Islet of Langerhans (tissue), 1 donor: Measurements from ENCODE around the gene SLC16A6.
"Not testable (repeated sequence)": the region's sequence is repeated elsewhere in the genome, so short reads cannot be mapped to it uniquely, and the experiment has no call there.

ENCODE experiments used
- FAIRE-seq: peaks from one replicate; lab custom pipeline; 2011; peaks lifted over from hg19 to GRCh38; lab: Jason Lieb, UNC

Gene SLC16A6

DNA sequence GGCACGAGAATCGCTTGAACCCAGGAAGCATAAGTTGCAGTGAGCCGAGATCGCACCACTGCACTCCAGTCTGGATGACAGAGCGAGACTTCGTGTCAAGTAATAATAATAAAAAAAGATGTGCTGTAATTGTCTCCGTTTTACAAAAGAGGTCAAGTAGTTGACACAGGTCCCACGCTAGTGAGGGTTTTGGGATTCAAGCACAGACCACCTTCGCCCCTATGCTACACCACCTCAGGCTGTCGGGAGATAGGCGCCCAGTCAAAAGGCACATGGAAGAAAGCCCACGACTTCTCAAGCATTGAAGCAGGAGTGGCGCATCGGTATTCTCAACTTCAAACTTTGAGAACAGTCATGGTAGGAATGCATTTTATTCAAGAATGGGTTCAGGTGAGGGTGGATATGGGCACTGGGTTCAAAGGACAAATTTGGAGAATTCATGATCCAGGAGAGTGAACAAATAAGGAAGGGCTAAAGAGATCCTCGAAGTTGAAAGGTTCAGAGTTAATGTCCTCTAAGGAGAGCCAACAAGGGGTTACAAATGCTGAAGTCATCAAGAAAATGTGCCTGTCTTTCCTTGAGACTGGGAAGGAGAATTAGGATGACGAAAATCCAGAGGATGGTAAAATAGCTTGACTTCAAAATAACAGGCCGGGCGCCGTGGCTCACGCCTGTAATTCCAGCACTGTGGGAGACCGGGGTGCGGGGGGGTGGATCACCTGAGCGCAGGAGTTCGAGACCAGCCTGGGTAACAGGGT, 44.5 kb downstream of the SLC16A6 start:
- no peak for FAIRE-seq

DNA sequence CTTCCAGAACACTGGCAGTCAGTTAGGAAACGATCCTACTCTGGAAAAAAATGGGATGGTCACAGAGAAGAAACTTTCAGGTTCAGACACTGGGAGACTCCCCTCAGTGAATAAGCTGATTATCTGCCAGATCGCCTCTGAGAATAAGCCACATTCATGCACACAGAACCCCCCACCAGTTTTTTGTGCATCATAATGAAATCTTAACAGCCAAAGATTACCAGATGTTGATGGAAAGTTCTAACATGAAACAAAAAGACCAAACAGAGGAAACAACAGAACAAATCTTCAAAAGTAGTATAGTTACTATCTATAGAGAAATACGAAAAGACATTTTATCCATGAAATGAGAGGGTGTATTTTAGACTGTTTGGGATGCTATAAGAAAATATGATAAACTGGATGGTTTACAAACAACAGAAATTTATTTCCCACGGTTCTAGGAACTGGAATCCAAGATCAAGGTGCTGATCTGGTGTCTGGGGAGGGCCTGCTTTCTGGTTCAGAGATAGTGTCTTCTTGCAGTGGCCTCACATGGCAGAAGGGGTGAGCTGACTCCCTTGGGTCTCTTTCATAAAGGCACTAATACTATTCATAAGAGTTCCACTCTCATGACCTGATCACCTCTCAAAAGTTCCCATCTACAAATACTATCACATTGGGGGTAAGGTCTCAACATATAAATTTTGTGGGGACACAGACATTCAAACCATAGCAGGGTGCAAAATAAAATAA, 51.1 kb downstream of the SLC16A6 start:
- no peak for FAIRE-seq

DNA sequence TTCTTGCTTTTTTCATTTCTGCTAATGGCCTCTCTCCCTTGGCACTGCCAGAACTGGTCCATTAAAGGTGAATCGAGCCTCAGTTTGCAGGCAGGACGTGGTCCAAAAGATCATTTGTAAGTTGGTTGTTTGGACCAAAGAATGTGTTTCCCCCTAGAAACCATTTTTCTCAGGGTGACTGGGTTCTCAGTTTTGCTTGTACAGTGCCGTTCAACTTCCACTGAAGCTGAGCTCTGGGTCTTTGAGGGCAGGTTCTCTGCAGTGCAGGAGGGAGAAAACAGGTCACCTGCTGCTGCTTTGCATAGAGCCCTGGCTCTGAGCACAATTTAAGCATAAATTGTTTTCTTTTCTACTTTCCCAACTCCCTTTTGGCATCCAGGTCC, 52.1 kb downstream of the SLC16A6 start:
- FAIRE-seq: no peak

DNA sequence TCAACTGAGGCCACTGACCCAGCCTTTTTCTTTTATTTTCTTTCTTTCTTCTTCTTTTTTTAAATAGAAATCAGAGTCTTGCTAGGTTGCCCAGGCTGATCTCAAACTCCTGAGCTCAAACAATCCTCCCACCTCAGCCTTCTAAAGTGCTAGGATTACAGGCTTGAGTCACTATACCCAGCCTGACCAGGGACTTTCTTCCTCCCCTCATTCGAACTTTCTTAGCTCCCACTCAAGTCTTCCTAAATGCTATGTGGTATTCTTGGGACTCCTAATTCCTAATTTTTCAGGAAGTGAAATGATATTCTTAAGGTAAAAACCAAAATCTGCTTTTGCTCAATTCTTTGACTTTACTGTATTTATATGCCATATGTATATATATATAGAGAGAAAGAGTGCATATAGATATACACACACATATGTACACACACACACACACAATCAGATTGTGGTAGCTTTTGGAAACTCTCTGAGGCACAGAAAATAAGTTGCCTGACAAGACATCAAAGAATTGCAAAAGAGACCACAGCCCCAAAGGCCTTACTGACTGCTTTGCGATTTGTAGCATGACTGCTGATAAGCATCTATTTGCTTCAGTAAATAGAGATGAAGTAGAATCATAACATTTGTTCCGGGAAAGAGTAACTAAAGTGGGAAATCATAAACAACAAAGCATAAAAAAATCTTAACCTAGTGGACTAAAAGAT, 52.6 kb downstream of the SLC16A6 start:
- FAIRE-seq: no peak

DNA sequence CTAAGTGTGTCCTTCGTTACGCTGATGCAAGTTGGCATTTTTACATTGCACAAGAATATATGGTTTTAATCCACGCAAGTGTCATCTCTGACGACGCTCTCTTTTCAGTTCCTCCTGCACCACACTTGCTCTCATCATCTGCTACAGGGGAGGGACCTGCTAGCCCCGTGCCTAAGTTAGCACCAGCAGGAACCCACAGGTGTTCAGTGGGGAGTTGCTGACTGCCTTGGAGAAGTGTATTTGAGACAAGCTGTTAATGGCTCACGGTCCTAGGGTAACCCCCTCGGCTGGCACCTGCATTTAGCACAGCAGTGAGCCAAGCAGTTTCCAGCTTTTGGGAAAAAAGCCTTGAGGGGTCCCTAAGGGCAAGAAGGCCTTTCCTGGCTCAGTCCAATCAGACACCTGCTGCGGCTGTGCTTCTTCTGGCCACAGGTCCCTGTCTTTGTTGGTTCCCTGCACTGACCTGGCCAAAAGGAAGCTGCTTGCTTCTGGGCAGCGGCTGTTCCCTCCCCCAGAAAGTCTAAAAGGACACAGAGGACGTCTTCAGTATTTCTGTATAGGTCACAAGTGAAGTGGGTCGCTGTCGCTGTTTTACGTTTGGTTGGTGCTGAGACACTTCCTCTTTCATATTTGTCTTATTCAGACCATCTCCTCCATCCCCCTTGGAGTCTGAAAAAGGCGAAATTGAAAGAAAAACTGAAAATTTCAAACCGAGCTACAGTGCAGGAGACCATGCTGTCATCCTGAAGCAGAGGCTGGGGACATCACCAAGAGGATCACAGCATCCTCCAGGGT, 53.4 kb downstream of the SLC16A6 start:
- FAIRE-seq: not testable (repeated sequence)

DNA sequence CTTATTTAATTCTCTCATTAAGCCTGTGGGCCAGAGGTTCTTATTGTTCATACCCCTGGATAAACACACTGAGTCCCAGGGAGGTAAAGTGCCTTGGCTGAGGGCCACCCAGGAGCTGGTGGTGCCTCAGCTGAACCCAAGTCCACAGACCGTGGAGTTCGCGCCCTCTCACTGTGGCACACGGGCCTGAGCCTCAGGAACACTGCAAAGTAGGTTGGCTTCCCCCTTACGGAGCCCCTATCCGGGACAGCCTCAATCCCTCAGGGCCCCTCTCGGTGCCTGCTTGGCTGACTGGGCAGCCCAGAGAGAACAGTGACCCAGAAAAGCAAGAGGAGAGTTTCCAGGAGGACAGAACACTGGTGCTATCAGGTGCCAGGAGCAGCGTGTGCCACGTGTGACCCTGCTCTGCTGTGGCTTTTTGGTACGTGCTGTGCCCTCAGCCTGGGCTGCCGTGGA, 55.6 kb downstream of the SLC16A6 start:
- FAIRE-seq: not testable (repeated sequence)

DNA sequence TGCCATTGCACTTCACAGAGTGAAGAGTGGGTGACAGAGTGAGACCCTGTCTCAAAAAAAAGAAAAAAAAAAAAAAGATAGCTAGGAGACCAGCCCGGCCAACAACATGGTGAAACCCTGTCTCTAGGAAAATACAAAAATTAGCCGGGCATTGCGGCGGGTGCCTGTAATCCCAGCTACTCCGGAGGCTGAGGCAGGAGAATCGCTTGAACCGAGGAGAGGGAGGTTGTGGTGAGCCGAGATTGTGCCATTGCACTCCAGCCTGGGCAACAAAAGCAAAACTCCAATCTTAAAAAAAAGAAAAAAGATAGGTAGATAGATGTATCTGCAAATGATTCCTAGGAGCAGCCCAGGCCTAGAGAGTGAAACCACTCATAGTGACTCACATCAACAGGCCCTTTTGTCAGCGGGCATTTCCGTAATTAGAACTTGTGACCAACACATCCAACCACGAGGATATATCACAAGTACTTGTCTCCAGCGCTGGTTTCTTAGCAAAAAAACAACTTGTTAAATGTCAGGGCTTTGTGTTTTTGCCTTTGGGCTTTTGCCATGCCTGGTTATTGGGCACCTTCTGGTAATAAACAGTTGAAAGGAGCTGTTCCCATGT, 56.1 kb downstream of the SLC16A6 start:
- not testable (repeated sequence) for FAIRE-seq

DNA sequence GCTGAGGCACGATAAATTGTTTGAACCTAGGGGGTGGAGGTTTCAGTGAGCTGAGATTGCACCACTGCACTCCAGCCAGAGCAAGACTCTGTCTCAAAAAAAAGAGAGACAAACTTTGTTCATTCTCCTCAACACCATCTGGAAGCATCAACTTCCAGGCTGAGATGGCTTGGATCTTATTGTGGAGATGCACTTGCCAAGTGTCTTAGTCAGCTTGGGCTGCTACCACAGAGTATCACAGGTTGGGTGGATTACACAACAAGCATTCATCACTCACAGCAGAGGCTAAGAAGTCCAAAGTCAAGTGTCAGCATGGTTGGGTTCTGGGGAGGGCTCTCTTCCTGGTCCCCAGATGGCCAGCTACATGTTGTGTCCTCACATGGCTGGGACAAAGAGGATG, 58.2 kb downstream of the SLC16A6 start:
- not testable (repeated sequence) for FAIRE-seq

DNA sequence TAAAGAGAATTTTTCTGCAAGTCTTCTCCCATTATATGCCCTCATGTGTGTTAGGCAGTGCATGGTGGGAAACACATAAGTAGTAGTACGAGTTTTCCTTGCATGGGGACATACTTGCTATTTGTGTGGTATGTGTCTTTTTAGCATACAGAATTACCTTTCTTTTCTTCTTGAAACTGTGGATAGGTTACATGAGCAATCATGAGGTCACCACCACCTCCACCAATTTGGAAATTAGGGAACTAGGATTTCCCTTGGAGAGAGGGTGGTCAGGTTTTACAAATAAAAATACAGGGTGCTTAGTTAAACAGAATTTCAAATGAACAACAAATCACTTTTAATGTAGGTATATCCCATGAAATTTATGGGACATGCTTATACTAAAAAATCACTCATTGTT, 59.4 kb downstream of the SLC16A6 start:
- no peak for FAIRE-seq

DNA sequence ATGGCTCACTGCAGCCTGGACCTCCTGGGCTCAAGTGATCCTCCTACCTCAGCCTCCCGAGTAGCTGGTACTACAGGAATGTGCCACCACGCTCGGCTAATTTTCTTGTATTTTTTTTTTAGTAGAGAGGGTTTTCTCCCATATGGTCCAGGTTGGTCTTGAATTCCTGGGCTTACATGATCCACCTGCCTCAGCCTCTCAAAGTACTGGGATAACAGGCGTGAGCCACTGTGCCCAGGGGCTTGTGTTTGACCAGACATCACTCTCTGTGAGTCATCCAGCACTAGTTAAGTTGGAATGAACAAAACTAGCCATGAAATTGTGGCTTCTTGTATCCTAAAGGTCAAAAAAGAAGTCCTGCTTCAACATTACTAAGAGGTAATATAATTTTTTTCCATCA, 59.8 kb downstream of the SLC16A6 start:
- not testable (repeated sequence) for FAIRE-seq

DNA sequence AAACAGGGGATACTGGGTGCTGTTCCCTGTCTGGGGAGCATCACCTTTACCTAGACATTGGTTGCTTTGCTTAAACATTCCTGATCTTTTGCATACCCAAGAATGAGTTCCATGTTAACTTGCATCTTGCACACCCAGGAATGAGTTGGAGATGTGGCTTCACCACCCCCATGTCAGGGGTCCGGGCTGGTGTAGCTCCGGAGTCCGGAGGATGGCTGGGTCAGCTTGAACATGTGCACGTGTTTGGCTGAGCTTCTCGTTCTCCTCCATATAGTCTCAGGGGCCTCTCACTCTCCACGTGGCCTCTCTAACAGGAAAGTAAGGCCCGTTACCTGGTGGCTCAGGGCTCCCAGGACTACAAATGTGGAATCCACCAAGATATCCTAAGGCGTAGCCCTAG, 61.3 kb downstream of the SLC16A6 start:
- no peak for FAIRE-seq

DNA sequence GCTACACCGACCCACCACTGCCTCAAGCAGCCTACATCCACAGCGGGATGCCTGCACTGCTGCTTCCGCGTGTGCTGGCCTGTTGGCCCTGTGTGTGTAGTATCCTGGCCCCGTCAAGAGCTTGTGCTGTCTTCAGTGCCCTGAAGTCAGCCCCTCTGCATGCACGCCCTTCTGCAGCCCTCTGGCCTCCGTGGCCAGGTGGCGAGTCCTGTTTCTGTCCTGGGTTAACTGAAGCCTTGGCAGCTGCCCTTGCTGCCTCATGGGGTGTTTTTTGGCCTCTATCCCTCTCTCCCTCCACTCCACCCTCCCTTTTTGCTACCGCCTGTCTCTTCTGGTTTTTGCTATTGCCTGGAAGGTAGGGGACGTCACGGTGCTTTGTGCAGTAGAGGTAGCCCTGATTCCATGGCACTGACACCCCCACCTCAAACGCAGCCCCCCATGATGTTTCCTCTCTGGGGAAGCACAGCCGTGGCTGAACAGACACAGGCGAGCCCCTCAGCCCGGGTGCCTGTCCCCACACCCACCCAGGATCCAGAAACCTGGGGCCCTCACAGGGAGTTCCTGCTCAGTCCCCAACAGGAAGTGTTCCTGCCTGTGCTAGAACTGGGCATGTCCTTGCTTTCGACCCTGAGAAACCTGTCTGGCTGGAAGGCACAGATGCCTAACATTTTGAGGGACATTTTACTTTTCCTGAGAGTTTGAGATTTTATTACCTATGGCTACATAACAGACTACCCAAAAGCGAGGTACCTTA, 61.9 kb downstream of the SLC16A6 start:
- no peak for FAIRE-seq

DNA sequence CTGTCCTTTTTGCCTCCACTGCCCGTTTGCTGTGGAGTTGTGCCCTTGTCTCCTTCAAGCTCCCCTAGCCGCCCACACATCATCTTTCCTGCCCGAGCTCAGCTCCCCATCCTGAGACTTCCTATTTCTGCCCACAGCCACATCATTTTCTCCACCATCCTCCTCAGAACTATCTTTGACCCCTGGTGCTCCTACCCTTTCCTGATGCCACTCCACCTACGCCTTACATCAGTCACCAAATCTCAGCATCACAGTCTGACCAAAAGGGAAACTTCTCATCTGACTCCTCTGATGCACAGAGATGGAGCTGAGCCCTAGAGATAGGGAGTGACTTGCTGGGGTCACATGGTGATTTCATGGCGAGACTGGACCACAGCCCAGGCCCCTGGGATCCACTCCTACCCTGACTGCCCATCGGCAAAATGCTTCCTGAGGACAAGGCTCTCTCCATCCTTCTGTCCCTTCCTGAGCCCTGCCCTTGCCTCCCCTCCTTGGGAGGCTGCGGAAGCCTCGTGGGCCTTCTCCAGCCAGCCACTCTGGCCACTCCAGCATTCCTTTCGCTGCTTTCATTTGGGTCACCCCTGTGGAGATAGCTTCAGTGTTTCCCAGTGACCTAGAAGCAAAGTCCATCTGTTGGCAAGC, 62.8 kb downstream of the SLC16A6 start:
- not testable (repeated sequence) for FAIRE-seq

DNA sequence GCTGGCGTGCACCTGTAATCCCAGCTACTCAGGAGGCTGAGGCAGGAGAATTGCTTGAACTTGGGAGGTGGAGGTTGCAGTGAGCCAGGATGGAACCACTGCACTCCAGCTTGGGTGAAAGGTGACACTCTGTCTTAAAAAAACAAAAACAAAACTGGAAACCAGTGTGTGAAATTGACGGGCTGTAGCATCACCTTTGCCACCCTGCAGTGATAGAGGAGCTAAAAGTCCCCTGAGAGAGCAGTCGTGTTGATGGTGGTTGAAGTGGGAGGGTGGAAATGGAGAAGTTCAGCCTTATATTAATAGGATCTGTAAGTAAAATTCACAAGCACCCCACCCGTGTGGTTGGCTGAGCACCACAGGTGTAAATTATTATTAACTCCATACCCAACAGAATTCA, 65.9 kb downstream of the SLC16A6 start:
- not testable (repeated sequence) for FAIRE-seq

DNA sequence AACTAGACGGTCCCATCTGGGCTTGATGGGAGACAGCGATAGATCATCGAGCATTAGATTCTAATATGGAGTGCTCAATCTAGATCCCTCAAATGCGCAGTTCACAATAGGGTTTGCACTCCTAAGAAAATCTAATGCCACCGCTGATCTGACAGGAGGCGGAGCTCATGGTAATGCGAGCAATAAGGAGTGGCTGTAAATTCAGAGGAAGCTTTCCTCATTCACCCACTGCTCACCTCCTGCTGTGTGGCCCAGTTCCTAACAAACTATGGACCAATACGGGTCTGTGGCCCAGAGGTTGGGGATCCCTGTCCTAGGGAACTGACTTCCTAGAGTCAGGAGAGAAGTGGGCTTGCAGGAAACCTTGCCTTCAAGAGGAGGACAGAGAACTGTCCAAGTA, 68.3 kb downstream of the SLC16A6 start:
- FAIRE-seq: no peak

DNA sequence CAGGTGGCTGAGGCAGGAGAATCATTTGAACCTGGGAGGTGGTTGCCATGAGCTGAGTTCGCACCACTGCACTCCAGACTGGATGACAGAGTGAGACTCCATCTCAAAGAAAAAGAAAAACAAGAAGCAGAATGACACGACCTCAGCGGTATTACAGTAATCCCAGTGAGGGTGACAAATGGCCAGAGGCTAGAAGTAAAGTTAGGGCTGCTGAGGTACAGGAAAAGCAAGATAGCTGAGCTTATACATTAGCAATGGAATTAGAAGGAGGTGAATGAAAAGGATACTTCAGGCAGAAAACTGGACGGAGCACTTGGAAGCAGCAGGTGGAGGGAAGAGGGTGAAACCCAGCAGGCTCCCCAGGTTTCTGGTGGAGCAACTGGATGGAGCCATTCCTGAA, 69.1 kb downstream of the SLC16A6 start:
- FAIRE-seq: no peak

DNA sequence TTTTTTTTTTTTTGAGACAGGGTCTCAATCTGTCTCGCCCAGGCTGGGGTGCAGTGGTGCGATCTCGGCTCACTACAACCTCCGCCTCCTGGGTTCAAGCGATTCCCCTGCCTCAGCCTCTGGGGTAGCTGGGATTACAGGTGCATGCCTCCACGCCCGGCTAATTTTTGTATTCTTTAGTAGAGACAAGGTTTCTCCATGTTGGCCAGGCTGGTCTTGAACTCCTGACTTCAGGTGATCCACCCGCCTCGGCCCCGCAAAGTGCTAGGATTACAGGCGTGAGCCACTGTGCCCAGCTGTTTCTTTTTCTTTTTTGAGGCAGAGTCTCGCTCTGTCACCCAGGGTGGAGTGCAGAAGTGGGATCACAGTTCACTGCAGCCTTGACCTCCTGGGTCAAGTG, 70.1 kb downstream of the SLC16A6 start:
- FAIRE-seq: not testable (repeated sequence)

DNA sequence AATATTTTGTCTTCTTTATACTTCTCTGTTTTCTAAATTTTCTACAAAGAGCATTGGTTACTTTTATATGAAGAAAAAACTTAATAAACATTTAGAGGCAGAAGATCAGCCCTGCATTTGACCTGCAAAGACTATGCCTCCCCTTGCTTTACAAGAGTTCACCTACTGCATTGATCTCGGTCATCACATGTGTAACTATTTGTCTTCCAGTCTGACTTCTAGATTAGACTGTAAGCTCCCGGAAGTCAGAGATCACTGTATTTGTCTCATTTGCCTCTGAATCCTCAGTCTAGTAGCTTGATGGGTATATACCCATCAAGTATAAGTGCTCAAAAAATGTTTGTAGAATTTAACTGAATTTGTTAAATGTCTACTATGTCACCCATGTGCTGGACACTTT, 70.7 kb downstream of the SLC16A6 start:
- FAIRE-seq: not testable (repeated sequence)

DNA sequence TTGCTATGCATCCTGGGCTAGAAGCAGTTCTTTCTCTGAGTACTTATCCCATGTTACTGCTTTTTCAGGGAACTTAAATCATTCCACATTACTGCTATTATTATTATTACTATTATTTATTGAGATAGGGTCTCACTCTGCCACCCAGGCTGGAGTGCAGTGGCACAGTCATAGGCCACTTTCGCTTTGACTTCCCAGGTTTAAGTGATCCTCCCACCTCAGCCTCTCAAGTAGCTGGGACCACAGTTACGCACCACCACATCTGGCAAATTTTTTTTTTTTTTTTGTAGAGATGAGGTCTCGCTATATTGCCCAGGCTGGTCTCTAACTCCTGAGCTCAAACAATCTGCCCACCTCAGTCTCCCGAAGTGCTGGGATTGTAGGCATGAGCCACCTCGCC, 71.5 kb downstream of the SLC16A6 start:
- FAIRE-seq: not testable (repeated sequence)
